GM23248 (cell line): ENCODE results near the gene PRR33. TPM values are rescaled to one million over a fixed set of nuclear protein-coding genes. Genes with fewer than 3 reads are reported as not detected.

Experiments used
- DNase-seq: peaks from one replicate; pipeline ENCODE4 v3.0.0-alpha.2; 2015
- H2AFZ ChIP-seq: fragments of 200-600 bp; sonication (generic); 2 replicates; pipeline ENCODE4 v1.6.1; 2016; ENCODE audit warnings: antibody characterized with exemption
- H3F3A ChIP-seq: fragments of 200-600 bp; sonication (generic); 2 replicates; pipeline ENCODE4 v1.6.1; 2016; ENCODE audit warnings: mild to moderate bottlenecking, antibody characterized with exemption, mixed run types; ENCODE audit not compliant: insufficient read depth
- H3K27ac ChIP-seq: fragments of 200-600 bp; sonication (generic); 2 replicates; pipeline ENCODE4 v1.5.1; 2016; ENCODE audit warnings: mild to moderate bottlenecking
- H3K27me3 ChIP-seq: fragments of 200-600 bp; sonication (generic); replicated peaks from 2 replicates; pipeline ENCODE4 v1.6.1; 2016; ENCODE audit warnings: mild to moderate bottlenecking; ENCODE audit not compliant: insufficient read depth
- H3K36me3 ChIP-seq: fragments of 200-600 bp; sonication (generic); 2 replicates; pipeline ENCODE4 v1.6.1; 2016; ENCODE audit warnings: low read depth, mild to moderate bottlenecking
- H3K4me1 ChIP-seq: fragments of 200-600 bp; sonication (generic); 2 replicates; pipeline ENCODE4 v1.6.1; 2016; ENCODE audit warnings: mild to moderate bottlenecking; ENCODE audit not compliant: insufficient read depth
- H3K4me2 ChIP-seq: fragments of 200-600 bp; sonication (generic); one replicate; pipeline ENCODE4 v1.6.1; 2016; ENCODE audit warnings: mild to moderate bottlenecking; ENCODE audit not compliant: unreplicated experiment
- H3K4me3 ChIP-seq: fragments of 200-600 bp; sonication (generic); 2 replicates; pipeline ENCODE4 v1.5.1; 2016; ENCODE audit warnings: mild to moderate bottlenecking
- H3K79me2 ChIP-seq: fragments of 200-600 bp; sonication (generic); 2 replicates; pipeline ENCODE4 v1.6.1; 2016; ENCODE audit warnings: mild to moderate bottlenecking; ENCODE audit not compliant: insufficient read depth
- H3K9ac ChIP-seq: fragments of 200-600 bp; sonication (generic); 2 replicates; pipeline ENCODE4 v1.6.1; 2016; ENCODE audit warnings: mild to moderate bottlenecking
- H3K9me2 ChIP-seq: fragments of 200-600 bp; sonication (generic); 2 replicates; pipeline ENCODE4 v1.6.1; 2016; ENCODE audit warnings: mixed run types, mild to moderate bottlenecking, moderate library complexity; ENCODE audit not compliant: insufficient read depth
- H3K9me3 ChIP-seq: fragments of 200-600 bp; sonication (generic); one replicate; pipeline ENCODE4 v1.6.1; 2017; ENCODE audit warnings: low read depth
- H4K20me1 ChIP-seq: fragments of 200-600 bp; sonication (generic); 2 replicates; pipeline ENCODE4 v1.6.0; 2016; ENCODE audit not compliant: insufficient read depth
- EZH2 ChIP-seq: fragments of 200-600 bp; sonication (generic); IDR thresholded peaks from 2 replicates; pipeline ENCODE4 v1.6.1; 2018; ENCODE audit warnings: antibody characterized with exemption, mild to moderate bottlenecking; ENCODE audit not compliant: insufficient read depth, poor library complexity, severe bottlenecking
- EZH2phosphoT487 ChIP-seq: fragments of 200-600 bp; sonication (generic); IDR thresholded peaks from 2 replicates; pipeline ENCODE4 v1.6.1; 2018; ENCODE audit warnings: antibody characterized with exemption, moderate library complexity, mild to moderate bottlenecking, low read depth; ENCODE audit not compliant: insufficient read depth
- WGBS, 2 experiments: methylation state at CpG; one replicate each; pipeline ENCODE4 v1.1.6; 2015 to 2017; ENCODE audit warnings: low lambda C conversion rate in 2 of 2, low coverage in 1 of 2; ENCODE audit errors: missing lambda C conversion rate in 2 of 2; 5-methylcytosine and 5-hydroxymethylcytosine counted together
- in situ Hi-C: fragments of 300-500 bp; cut with MboI; formaldehyde crosslinking; loops from 2 replicates; pipeline ENCODE4 v1.15.0; 2020
- polyA plus RNA-seq: library from polyadenylated mRNA; unstranded; fragments of >200 nt; fragmentation: Nextera tagmentation; extraction: Ambion mirVana; gene quantifications from 2 replicates; pipeline ENCODE4 v1.2.1, GENCODE V29; 2016
- total RNA-seq: library from RNA; depleted of rRNA; stranded (reverse); fragments of >200 nt; shearing (Covaris generic); gene quantifications from 2 replicates; pipeline ENCODE4 v1.2.3, GENCODE V29; 2014

PRR33 gene
- total and polyA plus RNA-seq, 2 experiments from 2014 or later: not detected

DNA sequence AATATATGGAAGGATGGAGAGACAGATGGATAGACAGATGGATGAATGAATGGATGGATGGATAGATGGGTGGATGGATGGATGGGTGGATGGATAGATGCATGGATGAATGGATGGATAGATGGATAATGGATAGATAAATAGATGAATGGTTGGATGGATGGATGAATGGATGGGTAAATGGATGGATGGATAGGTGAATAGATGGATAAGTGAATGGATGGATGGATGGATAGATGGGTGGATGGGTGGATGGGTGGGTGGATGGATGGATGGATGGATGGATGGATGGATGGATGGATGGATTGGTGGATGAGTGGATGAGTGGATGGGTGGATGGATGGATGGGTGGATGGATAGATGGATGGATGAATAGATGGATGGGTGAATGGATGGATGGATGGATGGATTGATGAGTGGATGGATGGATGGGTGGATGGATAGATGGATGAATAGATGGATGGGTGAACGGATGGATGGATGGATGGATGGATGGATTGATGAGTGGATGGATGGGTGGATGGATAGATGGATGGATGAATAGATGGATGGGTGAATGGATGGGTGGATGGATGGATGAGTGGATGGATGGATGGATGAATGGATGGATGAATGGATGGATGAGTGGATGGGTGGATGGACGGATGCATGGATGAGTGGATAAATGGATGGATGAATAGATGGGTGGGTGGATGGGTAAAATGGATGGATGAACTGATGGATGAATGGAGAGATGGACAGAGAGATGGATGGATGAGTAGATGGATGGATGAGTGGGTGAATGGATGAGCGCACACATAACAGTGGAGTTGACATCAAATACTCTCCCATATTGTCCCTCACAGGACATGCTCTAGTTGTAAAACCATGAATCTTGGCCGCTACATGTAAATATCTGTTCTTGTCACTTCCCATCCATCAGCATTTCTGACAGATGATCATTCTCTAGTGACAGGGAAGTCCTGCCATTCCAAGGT lies 30.0 kb downstream of the PRR33 start:
- TF ChIP-seq EZH2phosphoT487 (no peak), EZH2 (no peak)
- peaks cover 15% of the 10 kb centered on the region for H3K4me1 ChIP-seq
- in situ Hi-C loops: loop anchor here (25.0 kb wide), 1 partner anchor 301 kb away; the partner anchor contains the start of genes INS and TH
- no peak overlapping the region for H3K9ac ChIP-seq
- no peak for DNase-seq
- no peak overlapping the region for H3K4me2 ChIP-seq
- H3K27ac ChIP-seq: no peak overlapping the region
- H3K4me3 ChIP-seq: no peak overlapping the region
- H3F3A ChIP-seq: no peaks in the 10 kb centered on the region
- no peaks in the 10 kb centered on the region for H3K36me3 ChIP-seq
- H3K9me2 ChIP-seq: no peaks in the 10 kb centered on the region
- no peaks in the 10 kb centered on the region for H3K79me2 ChIP-seq
- no peak overlapping the region for H2AFZ ChIP-seq
- no peaks in the 10 kb centered on the region for H4K20me1 ChIP-seq
- H3K27me3 ChIP-seq: peaks cover 4% of the 10 kb centered on the region; the same call in 1 of the 2 replicates
- no peaks in the 10 kb centered on the region for H3K9me3 ChIP-seq
- WGBS, 2 experiments: 95 to 97% methylated on average over 3 to 4 of the region's 4 CpGs

DNA sequence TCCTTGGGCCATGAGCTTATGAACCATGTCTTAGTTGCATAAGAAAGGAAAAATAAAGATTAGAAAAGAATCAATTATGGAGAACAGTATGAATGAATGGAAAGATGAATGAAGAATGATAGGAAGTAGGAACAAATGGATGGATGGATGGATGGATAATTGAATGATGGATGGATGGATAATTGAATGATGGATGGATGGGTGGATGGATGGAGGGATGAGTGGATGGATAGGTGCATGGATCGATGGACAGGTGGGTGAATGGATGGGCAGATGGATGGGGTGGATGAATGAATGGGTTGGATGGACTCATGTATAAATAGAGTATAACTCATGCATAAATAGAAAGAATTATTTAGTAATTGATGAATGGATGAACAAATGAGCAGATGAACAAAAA lies 31.6 kb downstream of the PRR33 start:
- Histone ChIP-seq H3K4me1 (peaks cover 15% of the 10 kb centered on the region), H3K36me3 (no peaks in the 10 kb centered on the region), H3K9ac (no peak overlapping the region), H3K4me2 (no peak overlapping the region), H3K9me2 (no peaks in the 10 kb centered on the region), H3K4me3 (no peak overlapping the region), H3K27ac (no peak overlapping the region), H3K79me2 (no peaks in the 10 kb centered on the region), H3F3A (no peaks in the 10 kb centered on the region), H3K9me3 (no peaks in the 10 kb centered on the region), H3K27me3 (peaks cover 4% of the 10 kb centered on the region; the same call in 1 of the 2 replicates), H4K20me1 (no peaks in the 10 kb centered on the region), H2AFZ (no peak overlapping the region)
- WGBS, 2 experiments: 65 to 68% methylated on average over 1 of the region's 1 CpG
- TF ChIP-seq EZH2phosphoT487: no peak
- TF ChIP-seq EZH2: no peak
- no peak for DNase-seq
- in situ Hi-C loops: loop anchor here (25.0 kb wide), 1 partner anchor 302 kb away; the partner anchor contains the start of genes INS and TH

DNA sequence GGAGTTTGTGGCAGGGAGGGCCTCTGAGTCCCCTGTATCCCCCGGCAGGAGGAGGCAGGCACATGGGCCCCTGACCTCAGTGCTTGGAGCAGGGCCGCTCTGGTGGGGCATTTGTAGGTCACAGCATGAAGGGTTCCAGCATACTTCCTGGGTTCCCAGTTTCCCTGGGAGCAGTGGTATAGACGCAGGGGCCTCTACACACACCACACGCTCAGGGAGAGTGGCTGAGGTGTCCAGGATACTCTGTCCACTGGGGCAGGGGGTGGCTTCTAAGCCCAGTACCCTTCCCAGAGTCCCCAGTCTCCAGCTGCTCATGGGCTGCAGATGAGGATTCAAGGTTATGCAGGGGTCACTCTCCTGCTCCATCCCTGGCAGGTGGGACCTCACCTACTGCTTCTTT lies 32.7 kb downstream of the PRR33 start:
- Histone ChIP-seq H3K4me3 (no peak overlapping the region), H3K9ac (no peak overlapping the region), H3K36me3 (no peaks in the 10 kb centered on the region), H3K9me2 (no peaks in the 10 kb centered on the region), H3K27me3 (peaks cover 4% of the 10 kb centered on the region; the same call in 1 of the 2 replicates), H3F3A (no peaks in the 10 kb centered on the region), H4K20me1 (no peaks in the 10 kb centered on the region), H3K9me3 (no peaks in the 10 kb centered on the region), H3K4me2 (no peak overlapping the region), H2AFZ (no peak overlapping the region), H3K27ac (no peak overlapping the region), H3K79me2 (no peaks in the 10 kb centered on the region), H3K4me1 (peaks cover 9% of the 10 kb centered on the region)
- 69 to 75% methylated on average over 4 of the region's 4 CpGs for WGBS, 2 experiments
- TF ChIP-seq EZH2 (no peak), EZH2phosphoT487 (no peak)
- in situ Hi-C loops: loop anchor here (25.0 kb wide), 1 partner anchor 303 kb away; the partner anchor contains the start of genes INS and TH
- DNase-seq: no peak

DNA sequence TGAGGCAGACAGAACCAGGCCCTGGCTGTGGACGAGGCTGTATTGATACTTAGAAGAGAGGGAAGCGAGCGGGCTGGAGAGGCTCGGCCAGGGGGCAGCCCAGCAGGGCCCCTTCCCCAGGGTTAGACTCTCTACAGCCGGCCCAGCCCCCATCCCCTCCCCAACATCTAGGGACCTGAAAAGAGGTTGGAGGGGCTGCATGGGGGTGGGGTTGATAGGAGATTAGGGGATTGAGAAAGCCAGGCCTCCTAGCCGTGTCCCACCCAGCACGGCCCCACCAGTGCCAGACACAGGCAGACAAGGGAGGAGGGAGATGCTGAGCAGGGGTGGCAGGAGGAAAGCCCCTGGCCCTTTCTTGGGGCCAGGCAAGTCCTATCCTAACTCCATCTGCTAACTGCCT lies 33.1 kb downstream of the PRR33 start:
- Histone ChIP-seq H3K4me1 (peaks cover 5% of the 10 kb centered on the region; the same call in 1 of the 2 replicates), H3K27ac (no peak overlapping the region), H3K9me2 (no peaks in the 10 kb centered on the region), H3K4me2 (no peak overlapping the region), H4K20me1 (no peaks in the 10 kb centered on the region), H3K9me3 (no peaks in the 10 kb centered on the region), H3K36me3 (no peaks in the 10 kb centered on the region), H2AFZ (no peak overlapping the region), H3F3A (no peaks in the 10 kb centered on the region), H3K27me3 (peaks cover 4% of the 10 kb centered on the region; the same call in 1 of the 2 replicates), H3K9ac (no peak overlapping the region), H3K79me2 (no peaks in the 10 kb centered on the region), H3K4me3 (no peak overlapping the region)
- TF ChIP-seq EZH2 (no peak), EZH2phosphoT487 (no peak)
- DNase-seq: no peak
- WGBS, 2 experiments: 65 to 71% methylated on average over 7 of the region's 7 CpGs
- in situ Hi-C loops: loop anchor here (25.0 kb wide), 1 partner anchor 304 kb away; the partner anchor contains the start of genes INS and TH
